GM23338 (cell line): ENCODE measurements around the gene LAMTOR4.

ENCODE experiments used
- CREB1 ChIP-seq: fragments of 250-450 bp; sonication (Bioruptor Pico); IDR thresholded peaks from 2 replicates; pipeline ENCODE4 v1.5.0; 2020; ENCODE audit warnings: low read depth, mild to moderate bottlenecking, moderate library complexity
- ETS1 ChIP-seq: IDR thresholded peaks from 2 replicates; pipeline ENCODE4 v1.6.1; 2016; ENCODE audit warnings: antibody characterized with exemption
- EZH2 ChIP-seq: fragments of 200-600 bp; sonication (generic); IDR thresholded peaks from one replicate; pipeline ENCODE4 v1.8.0; 2017; ENCODE audit warnings: antibody characterized with exemption, mild to moderate bottlenecking, low read depth; ENCODE audit not compliant: unreplicated experiment
- JUNB ChIP-seq: IDR thresholded peaks from one replicate; pipeline ENCODE4 v1.6.1; 2016; ENCODE audit warnings: antibody characterized with exemption; ENCODE audit not compliant: unreplicated experiment
- NANOG ChIP-seq: IDR thresholded peaks from 2 replicates; pipeline ENCODE4 v1.6.1; 2016; ENCODE audit warnings: antibody characterized with exemption, borderline replicate concordance
- POLR2AphosphoS5 ChIP-seq: IDR thresholded peaks from 2 replicates; pipeline ENCODE4 v1.6.1; 2016; ENCODE audit warnings: antibody characterized with exemption, low read depth
- REST ChIP-seq: IDR thresholded peaks from one replicate; pipeline ENCODE4 v1.6.1; 2018; ENCODE audit warnings: antibody characterized with exemption; ENCODE audit not compliant: unreplicated experiment
- ZNF114 ChIP-seq: fragments of 250-450 bp; sonication (Bioruptor Pico); IDR thresholded peaks from 2 replicates; pipeline ENCODE4 v1.5.0; 2020; ENCODE audit warnings: mild to moderate bottlenecking, moderate library complexity
- ZNF331 ChIP-seq: fragments of 250-450 bp; sonication (Bioruptor Pico); IDR thresholded peaks from 2 replicates; pipeline ENCODE4 v1.5.0; 2020; ENCODE audit warnings: low read depth, mild to moderate bottlenecking, moderate library complexity
- TF ChIP-seq, protein P1 (sequence below), 2 experiments: fragments of 200-600 bp in 1 of 2; sonication (generic) in 1 of 2; conservative IDR thresholded peaks; 2 replicates each; pipeline versions ENCODE4 v1.5.1 to v1.6.1; 2016 to 2017; ENCODE audit warnings: antibody characterized with exemption in 2 of 2, low read depth in 2 of 2, mild to moderate bottlenecking in 2 of 2, moderate library complexity in 1 of 2

DNA sequence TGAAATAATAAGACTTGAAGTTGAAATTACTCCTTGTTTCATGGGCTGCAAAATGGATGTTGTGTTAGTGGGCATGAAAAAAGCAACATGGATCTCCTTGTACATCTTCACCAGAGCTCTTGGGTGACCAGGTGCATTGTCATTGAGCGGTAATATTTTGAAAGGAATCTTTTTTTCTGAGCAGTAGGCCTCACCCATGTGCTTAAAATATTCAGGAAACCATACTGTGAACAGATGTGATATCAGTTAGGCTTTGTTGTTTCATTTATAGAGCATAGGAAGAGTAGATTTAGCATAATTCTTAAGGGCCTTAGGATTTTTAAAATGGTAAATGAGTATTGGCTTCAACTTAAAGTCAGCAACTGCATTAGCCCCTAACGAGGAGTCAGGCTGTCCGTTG lies 44.3 kb downstream of the LAMTOR4 start:
- TF ChIP-seq, protein P1, sequence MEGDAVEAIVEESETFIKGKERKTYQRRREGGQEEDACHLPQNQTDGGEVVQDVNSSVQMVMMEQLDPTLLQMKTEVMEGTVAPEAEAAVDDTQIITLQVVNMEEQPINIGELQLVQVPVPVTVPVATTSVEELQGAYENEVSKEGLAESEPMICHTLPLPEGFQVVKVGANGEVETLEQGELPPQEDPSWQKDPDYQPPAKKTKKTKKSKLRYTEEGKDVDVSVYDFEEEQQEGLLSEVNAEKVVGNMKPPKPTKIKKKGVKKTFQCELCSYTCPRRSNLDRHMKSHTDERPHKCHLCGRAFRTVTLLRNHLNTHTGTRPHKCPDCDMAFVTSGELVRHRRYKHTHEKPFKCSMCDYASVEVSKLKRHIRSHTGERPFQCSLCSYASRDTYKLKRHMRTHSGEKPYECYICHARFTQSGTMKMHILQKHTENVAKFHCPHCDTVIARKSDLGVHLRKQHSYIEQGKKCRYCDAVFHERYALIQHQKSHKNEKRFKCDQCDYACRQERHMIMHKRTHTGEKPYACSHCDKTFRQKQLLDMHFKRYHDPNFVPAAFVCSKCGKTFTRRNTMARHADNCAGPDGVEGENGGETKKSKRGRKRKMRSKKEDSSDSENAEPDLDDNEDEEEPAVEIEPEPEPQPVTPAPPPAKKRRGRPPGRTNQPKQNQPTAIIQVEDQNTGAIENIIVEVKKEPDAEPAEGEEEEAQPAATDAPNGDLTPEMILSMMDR (conservative IDR thresholded peaks at IDR 0.05; ENCODE audit: low read depth in 2 of 2) = no peak
- TF ChIP-seq POLR2AphosphoS5 (no peak), ZNF331 (CRISPR knock-in tag) (no peak), CREB1 (CRISPR knock-in tag) (no peak), REST (no peak), EZH2 (no peak), ETS1 (no peak), NANOG (no peak), JUNB (no peak), ZNF114 (CRISPR knock-in tag) (no peak)
